Endodermal cell (in vitro differentiated cells): Measurements from ENCODE around the gene ARL16. TPM values are rescaled to one million over a fixed set of nuclear protein-coding genes. Genes with fewer than 3 reads are reported as not detected.

Experiments used
- DNase-seq: peaks from one replicate; pipeline ENCODE4 v3.0.0-alpha.2; 2017
- H3K27ac ChIP-seq: 2 replicates; pipeline ENCODE4 v1.5.1; 2013; ENCODE audit warnings: mild to moderate bottlenecking, low read depth, low read length, moderate library complexity
- H3K27me3 ChIP-seq: 2 replicates; pipeline ENCODE4 v1.6.1; 2013; ENCODE audit warnings: mild to moderate bottlenecking, low read length, moderate library complexity; ENCODE audit not compliant: insufficient read depth, control insufficient read depth, poor library complexity, severe bottlenecking
- H3K36me3 ChIP-seq: 2 replicates; pipeline ENCODE4 v1.7.0; 2013; ENCODE audit warnings: mild to moderate bottlenecking, low read length, moderate library complexity; ENCODE audit not compliant: control insufficient read depth, insufficient read depth
- H3K4me1 ChIP-seq: one replicate; pipeline ENCODE4 v1.7.0; 2013; ENCODE audit warnings: low read length; ENCODE audit not compliant: control insufficient read depth, insufficient read depth
- H3K4me3 ChIP-seq: 2 replicates; pipeline ENCODE4 v1.5.1; 2013; ENCODE audit warnings: mild to moderate bottlenecking, low read length, moderate library complexity
- H3K9ac ChIP-seq: 2 replicates; pipeline ENCODE4 v1.6.1; 2013; ENCODE audit warnings: mild to moderate bottlenecking, low read length, moderate library complexity; ENCODE audit not compliant: poor library complexity, severe bottlenecking; ENCODE audit errors: extremely low read depth
- H3K9me3 ChIP-seq: 2 replicates; pipeline ENCODE4 v1.6.1; 2013; ENCODE audit warnings: mild to moderate bottlenecking, low read length, moderate library complexity; ENCODE audit not compliant: control insufficient read depth
- H3K27ac Mint-ChIP-seq: 2 replicates; pipeline ENCODE4 v1.8.0; 2020; ENCODE audit warnings: mixed read lengths
- H3K27me3 Mint-ChIP-seq: 2 replicates; pipeline ENCODE4 v1.8.0; 2021; ENCODE audit warnings: mild to moderate bottlenecking, mixed read lengths; ENCODE audit not compliant: insufficient read depth
- H3K36me3 Mint-ChIP-seq: 2 replicates; pipeline ENCODE4 v1.8.0; 2020; ENCODE audit warnings: low read depth, mixed read lengths
- H3K4me1 Mint-ChIP-seq: 2 replicates; pipeline ENCODE4 v1.8.0; 2020; ENCODE audit warnings: mixed read lengths
- H3K4me3 Mint-ChIP-seq: 2 replicates; pipeline ENCODE4 v1.8.0; 2020; ENCODE audit warnings: mild to moderate bottlenecking, moderate library complexity, mixed read lengths
- H3K9me3 Mint-ChIP-seq: 2 replicates; pipeline ENCODE4 v1.8.0; 2020; ENCODE audit warnings: mild to moderate bottlenecking, mixed read lengths
- CTCF ChIP-seq: fragments of 200-600 bp; sonication (generic); conservative IDR thresholded peaks from 2 replicates; pipeline ENCODE4 v1.5.0; 2021; ENCODE audit warnings: antibody characterized with exemption, mild to moderate bottlenecking
- whole genome bisulfite sequencing, 2 experiments: methylation state at CpG; one replicate each; pipeline versions ENCODE4 v1.1.5 to v1.1.7; 2013; ENCODE audit warnings: missing lambda C conversion rate in 2 of 2, mixed read lengths in 1 of 2; ENCODE audit not compliant: insufficient coverage in 1 of 2, insufficient read length in 1 of 2; 5-methylcytosine and 5-hydroxymethylcytosine counted together
- total RNA-seq, 2 donors: library from RNA; stranded (reverse); fragmentation: NEBNext Ultra II Directional in 1 of 2; extraction: Animal tissue kit (Norgen Biotek cat#: 25700) in 1 of 2; gene quantifications; 2 replicates in 1 of 2; 3 replicates in 1 of 2; pipeline ENCODE4 v1.2.1, GENCODE V29; 2021

The ARL16 gene
- total RNA-seq, 2 donors from 2014 or later = 41.2 to 47.8 TPM

- H3K4me1 Mint-ChIP-seq = no peaks in the 10 kb centered on the region
- no peak overlapping the region for H3K27ac ChIP-seq
- H3K4me3 ChIP-seq = no peak overlapping the region
- no peaks in the 10 kb centered on the region for H3K36me3 ChIP-seq
- H3K9me3 ChIP-seq = no peaks in the 10 kb centered on the region
- no peaks in the 10 kb centered on the region for H3K9me3 Mint-ChIP-seq
- H3K27me3 ChIP-seq = no peaks in the 10 kb centered on the region
- H3K9ac ChIP-seq = no peak overlapping the region
- H3K4me3 Mint-ChIP-seq = no peak overlapping the region
- no peak for DNase-seq
- H3K27me3 Mint-ChIP-seq = no peaks in the 10 kb centered on the region
- H3K27ac Mint-ChIP-seq = no peak overlapping the region
- no peak for TF ChIP-seq CTCF
- no peaks in the 10 kb centered on the region for H3K36me3 Mint-ChIP-seq
- 81 to 90% methylated on average over 4 to 5 of the region's 5 CpGs for WGBS, 2 experiments
- H3K4me1 ChIP-seq = peaks cover 13% of the 10 kb centered on the region
Observed at GRCh38 chr17:81659038-81659437, 24.6 kb downstream of the ARL16 start.

GRCh38 chr17:81656835-81657234 lies 26.8 kb downstream of the ARL16 start:
- Histone ChIP-seq H3K4me3 (no peak overlapping the region), H3K4me1 (peaks cover 13% of the 10 kb centered on the region), H3K27ac (no peak overlapping the region), H3K27me3 (no peaks in the 10 kb centered on the region), H3K9ac (no peak overlapping the region), H3K9me3 (no peaks in the 10 kb centered on the region), H3K36me3 (no peaks in the 10 kb centered on the region)
- Mint-ChIP-seq H3K27ac (no peak overlapping the region), H3K4me1 (peaks cover 7% of the 10 kb centered on the region), H3K27me3 (no peaks in the 10 kb centered on the region), H3K36me3 (no peaks in the 10 kb centered on the region), H3K9me3 (no peaks in the 10 kb centered on the region), H3K4me3 (no peak overlapping the region)
- TF ChIP-seq CTCF = no peak
- no peak for DNase-seq
- WGBS, 2 experiments = 91 to 93% methylated on average over 2 to 4 of the region's 4 CpGs

GRCh38 chr17:81656118-81656743 lies 27.4 kb downstream of the ARL16 start, which contains the start of gene PDE6G:
PDE6G (minus strand) TSS chr17:81656542; CDS start chr17:81653305, 3,237 bp downstream.
- H3K36me3 ChIP-seq = no peaks in the 10 kb centered on the region
- no peak within 1 kb of the TSS for H3K27ac ChIP-seq
- WGBS, 2 experiments = 87 to 95% methylated on average over 6 to 15 of the region's 15 CpGs
- H3K4me3 ChIP-seq = no peak within 1 kb of the TSS
- Mint-ChIP-seq H3K9me3 (no peaks in the 10 kb centered on the region), H3K27me3 (no peaks in the 10 kb centered on the region), H3K36me3 (no peaks in the 10 kb centered on the region), H3K4me1 (peaks cover 7% of the 10 kb centered on the region), H3K4me3 (no peak within 1 kb of the TSS), H3K27ac (no peak within 1 kb of the TSS)
- H3K9me3 ChIP-seq = no peaks in the 10 kb centered on the region
- DNase-seq = peak; percentile 63
- no peak within 1 kb of the TSS for H3K9ac ChIP-seq
- H3K4me1 ChIP-seq = peaks cover 13% of the 10 kb centered on the region
- no peaks in the 10 kb centered on the region for H3K27me3 ChIP-seq
- TF ChIP-seq CTCF = no peak
